HFF-Myc (cell line): ENCODE data around the gene C1QL1.

Experiments used
- DNase-seq: peaks from one replicate; pipeline ENCODE4 v3.0.0-alpha.2; 2011; ENCODE audit warnings: low read depth; ENCODE audit errors: extremely low read depth
- H3K4me3 ChIP-seq: replicated peaks from 2 replicates; pipeline ENCODE4 v1.5.1; 2011; ENCODE audit warnings: low read depth, mild to moderate bottlenecking, control low read depth, low read length
- TF ChIP-seq, protein P1 (sequence below): IDR thresholded peaks from 2 replicates; pipeline ENCODE4 v1.5.1; 2012; ENCODE audit warnings: mild to moderate bottlenecking, low read depth, low read length, control low read depth; ENCODE audit errors: missing control alignments

C1QL1 gene

DNA sequence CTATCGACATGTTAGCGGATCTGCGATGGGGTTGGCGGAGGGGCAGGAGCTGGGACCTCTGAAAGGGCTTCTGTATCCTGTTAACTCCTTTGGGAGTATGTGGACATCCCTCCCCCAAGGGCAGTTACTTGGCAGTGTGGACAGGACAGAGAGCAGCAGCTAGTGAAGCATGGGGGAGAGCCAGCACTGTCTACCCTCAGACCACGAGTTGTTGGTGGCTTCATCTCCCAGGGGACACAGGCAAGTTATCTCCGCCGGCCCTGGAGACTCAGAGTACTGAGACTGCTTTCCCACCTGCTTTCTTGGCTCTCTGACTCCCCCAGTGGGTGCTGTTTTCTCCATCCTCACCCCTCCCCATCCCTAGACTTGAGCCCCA is 47.5 kb downstream of the C1QL1 start:
- H3K4me3 ChIP-seq = no peak overlapping the region
- TF ChIP-seq, protein P1, sequence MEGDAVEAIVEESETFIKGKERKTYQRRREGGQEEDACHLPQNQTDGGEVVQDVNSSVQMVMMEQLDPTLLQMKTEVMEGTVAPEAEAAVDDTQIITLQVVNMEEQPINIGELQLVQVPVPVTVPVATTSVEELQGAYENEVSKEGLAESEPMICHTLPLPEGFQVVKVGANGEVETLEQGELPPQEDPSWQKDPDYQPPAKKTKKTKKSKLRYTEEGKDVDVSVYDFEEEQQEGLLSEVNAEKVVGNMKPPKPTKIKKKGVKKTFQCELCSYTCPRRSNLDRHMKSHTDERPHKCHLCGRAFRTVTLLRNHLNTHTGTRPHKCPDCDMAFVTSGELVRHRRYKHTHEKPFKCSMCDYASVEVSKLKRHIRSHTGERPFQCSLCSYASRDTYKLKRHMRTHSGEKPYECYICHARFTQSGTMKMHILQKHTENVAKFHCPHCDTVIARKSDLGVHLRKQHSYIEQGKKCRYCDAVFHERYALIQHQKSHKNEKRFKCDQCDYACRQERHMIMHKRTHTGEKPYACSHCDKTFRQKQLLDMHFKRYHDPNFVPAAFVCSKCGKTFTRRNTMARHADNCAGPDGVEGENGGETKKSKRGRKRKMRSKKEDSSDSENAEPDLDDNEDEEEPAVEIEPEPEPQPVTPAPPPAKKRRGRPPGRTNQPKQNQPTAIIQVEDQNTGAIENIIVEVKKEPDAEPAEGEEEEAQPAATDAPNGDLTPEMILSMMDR = no peak
- DNase-seq = no peak

DNA sequence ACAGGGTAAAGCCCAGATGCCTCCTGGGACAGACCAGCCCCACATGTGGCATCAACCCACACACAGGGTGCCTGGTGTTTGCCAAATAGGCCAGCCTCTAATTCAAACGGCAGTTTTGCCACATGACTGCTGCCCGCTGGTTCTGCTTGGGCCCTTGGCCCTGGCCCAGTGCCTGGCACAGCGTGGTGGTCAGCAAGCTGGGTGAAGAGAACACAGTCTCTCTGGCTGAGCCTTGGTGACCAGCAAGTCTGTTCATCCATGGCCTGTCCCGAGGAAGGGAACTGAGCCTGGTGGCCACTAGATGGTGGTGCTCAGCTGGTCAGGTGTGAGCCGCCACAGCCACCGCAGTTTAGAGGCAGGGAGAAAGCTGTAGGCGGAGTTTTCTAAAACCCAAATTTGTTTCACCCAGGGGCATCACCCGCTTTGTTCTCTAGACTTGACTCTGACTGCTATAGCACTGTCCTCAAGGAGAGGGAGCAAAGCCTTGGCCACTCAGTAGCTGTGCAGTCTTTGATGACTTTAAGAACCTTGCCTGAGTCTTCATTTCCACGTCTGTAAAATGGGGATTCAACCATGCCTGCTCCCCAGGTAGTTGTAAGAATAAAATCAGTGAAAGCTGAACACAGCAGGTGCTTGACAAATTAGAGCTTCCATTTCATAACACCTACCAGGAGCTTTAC is 48.1 kb downstream of the C1QL1 start:
- TF ChIP-seq, protein P1 = peak; percentile 84
- H3K4me3 ChIP-seq = no peak overlapping the region
- DNase-seq = peak; percentile 55

DNA sequence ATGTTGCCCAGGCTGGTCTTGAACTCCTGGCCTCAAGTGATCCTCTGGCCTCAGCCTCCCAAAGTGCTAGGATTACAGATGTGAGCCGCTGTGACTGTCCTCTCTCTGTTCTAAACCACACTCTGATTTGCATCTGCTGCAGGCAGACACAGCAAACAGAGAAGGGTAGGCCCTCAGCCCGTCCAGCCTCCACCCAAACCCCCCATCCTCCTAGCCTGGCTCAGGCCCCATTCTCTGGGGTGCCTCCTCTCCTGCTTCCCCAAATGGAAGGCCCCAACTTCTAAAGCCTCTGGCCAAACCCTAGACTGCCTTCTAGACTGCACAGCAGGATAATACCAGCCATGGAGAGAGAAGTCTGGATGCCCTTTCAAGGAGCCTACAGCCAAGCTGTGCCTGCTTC is 48.7 kb downstream of the C1QL1 start:
- DNase-seq = no peak
- TF ChIP-seq, protein P1 = no peak
- H3K4me3 ChIP-seq = no peak overlapping the region

DNA sequence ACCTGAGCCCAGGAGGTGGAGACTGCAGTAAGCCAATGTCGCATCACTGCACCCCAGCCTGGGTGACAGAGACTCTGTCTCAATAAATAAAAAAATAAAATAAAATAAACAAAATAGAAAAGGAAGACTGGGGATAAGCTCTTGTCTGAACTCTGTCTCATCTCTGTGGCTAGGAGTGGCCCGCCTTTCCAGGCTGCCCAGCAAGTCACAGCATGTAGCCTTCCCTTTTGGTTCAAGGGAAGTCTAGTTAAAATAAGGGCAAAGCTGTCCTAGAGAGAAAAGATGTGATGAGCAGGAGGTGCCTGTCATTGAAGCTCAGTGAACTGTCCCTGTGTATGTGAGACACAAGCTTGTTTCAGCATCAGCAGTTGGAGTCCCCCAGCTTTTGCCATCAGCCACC is 50.1 kb downstream of the C1QL1 start:
- no peak overlapping the region for H3K4me3 ChIP-seq
- TF ChIP-seq, protein P1 = no peak
- DNase-seq = no peak

DNA sequence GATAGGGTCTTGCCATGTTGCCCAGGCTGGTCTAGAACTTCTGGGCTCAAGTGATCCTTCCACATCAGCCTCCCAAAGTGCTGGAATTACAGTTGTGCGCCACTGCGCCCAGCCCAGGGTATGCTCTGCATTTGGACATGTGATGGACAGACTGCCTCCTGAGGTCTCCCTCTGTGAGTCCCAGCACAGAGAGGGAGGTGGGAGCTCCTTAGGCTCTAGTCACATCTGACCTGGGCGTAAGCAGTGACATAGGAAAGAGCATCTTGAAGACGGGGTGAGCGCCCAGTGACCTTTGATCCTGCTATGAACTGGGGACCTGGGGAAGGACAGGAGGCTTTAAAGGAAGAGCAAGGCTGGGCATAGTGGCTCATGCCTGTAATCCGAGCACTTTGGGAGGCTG is 50.6 kb downstream of the C1QL1 start:
- no peak overlapping the region for H3K4me3 ChIP-seq
- no peak for DNase-seq
- TF ChIP-seq, protein P1 = no peak

DNA sequence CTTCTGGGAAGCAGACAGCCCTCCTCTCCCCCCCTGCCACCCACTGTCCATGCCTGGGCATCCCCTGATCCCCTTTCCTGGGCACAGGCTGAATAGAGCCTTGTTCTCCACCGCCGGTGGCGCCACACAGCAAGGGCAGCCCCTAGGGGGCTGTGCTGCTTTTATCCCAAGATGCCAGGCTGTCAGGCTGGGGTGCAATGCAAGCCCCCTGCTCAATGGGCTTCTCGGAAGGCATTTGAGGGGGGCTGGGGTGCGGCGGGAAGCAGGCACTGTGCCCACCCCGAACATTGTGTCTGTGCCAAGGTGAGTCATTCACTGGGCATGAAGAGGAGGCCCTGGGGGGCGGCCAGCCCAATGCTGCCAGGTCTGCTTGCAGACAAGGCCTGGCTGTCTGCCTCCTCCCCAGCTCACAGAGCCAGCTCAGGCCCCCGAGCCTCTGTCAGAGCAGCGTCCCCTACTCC is 51.3 kb downstream of the C1QL1 start:
- H3K4me3 ChIP-seq = no peak overlapping the region
- TF ChIP-seq, protein P1 = no peak
- no peak for DNase-seq
